Measurements from ENCODE around the gene AARSD1.

- TF ChIP-seq NFRKB (IDR thresholded peaks at IDR 0.05) (no peak), FOXK2 (IDR thresholded peaks at IDR 0.05) (no peak), SUZ12 (IDR thresholded peaks at IDR 0.05) (no peak), FOXM1 (IDR thresholded peaks at IDR 0.05; ENCODE audit: borderline replicate concordance) (no peak), ELF4 (IDR thresholded peaks at IDR 0.05) (no peak), ARNT (IDR thresholded peaks at IDR 0.05) (no peak), BHLHE40 (IDR thresholded peaks at IDR 0.05; ENCODE audit: borderline replicate concordance) (no peak)
These were observed 55.2 kb downstream of the AARSD1 start for GRCh38 chr17:42908872-42909700.
